GM12801 (cell line): ENCODE results near the gene ADAMTSL4.

Source experiments
- TF ChIP-seq, protein P1 (sequence below): IDR thresholded peaks from one replicate; pipeline ENCODE4 v1.5.1; 2011; ENCODE audit warnings: control low read depth; ENCODE audit not compliant: insufficient read length; ENCODE audit errors: extremely low read depth

The ADAMTSL4 gene

DNA sequence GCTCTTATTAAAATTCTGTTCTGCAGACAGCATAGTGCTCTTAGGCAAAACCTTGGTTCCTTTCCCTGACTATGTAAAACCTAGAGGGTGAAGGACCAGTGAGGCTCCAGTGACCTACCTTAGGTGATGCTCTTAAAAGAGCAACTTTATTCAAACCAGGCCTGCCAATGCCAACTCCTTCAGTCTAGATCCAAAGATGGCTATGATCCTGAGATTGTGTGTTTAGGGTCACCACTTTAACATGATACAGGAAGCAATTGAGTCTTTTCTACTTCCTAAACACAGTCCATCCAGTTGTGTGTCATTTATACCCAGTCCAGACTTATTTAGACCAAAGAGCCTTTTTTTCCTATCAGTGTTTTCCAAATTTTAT, 19.4 kb downstream of the ADAMTSL4 start:
- TF ChIP-seq, protein P1, sequence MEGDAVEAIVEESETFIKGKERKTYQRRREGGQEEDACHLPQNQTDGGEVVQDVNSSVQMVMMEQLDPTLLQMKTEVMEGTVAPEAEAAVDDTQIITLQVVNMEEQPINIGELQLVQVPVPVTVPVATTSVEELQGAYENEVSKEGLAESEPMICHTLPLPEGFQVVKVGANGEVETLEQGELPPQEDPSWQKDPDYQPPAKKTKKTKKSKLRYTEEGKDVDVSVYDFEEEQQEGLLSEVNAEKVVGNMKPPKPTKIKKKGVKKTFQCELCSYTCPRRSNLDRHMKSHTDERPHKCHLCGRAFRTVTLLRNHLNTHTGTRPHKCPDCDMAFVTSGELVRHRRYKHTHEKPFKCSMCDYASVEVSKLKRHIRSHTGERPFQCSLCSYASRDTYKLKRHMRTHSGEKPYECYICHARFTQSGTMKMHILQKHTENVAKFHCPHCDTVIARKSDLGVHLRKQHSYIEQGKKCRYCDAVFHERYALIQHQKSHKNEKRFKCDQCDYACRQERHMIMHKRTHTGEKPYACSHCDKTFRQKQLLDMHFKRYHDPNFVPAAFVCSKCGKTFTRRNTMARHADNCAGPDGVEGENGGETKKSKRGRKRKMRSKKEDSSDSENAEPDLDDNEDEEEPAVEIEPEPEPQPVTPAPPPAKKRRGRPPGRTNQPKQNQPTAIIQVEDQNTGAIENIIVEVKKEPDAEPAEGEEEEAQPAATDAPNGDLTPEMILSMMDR, result no peak

DNA sequence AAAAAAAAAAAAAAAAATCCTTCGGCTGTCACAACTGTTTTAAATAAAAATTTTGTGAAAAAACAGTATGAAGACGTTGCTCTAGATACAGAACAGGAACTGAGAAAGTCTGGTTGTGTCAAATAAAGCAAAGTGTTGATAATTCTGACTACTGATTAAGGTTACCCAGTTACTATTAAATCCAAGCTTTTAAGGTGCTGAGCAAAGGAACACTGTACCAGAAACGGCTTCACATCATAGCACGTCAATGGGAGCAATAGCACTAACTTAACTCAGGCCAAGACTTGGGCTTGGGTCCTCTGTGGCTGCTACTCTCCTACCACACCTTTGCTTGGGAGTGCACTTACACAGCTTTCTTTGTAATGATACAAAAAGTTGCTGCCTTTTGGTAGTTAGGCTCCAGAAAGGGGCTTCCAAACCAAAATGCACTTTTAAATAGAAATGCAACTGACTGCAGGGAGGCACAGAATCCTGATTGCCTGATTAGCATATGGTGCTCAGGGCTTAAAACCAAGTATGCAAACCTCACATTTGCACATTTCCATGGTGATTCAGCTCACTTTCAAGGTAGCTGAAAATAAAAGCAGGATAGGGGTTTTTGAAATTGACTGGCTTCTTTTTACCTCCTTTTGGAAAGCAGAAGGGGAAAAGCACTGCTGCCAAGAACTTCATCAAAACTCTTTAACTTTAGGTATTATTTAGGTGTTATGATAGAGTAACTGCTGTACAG, 23.9 kb downstream of the ADAMTSL4 start:
- TF ChIP-seq, protein P1, result no peak

DNA sequence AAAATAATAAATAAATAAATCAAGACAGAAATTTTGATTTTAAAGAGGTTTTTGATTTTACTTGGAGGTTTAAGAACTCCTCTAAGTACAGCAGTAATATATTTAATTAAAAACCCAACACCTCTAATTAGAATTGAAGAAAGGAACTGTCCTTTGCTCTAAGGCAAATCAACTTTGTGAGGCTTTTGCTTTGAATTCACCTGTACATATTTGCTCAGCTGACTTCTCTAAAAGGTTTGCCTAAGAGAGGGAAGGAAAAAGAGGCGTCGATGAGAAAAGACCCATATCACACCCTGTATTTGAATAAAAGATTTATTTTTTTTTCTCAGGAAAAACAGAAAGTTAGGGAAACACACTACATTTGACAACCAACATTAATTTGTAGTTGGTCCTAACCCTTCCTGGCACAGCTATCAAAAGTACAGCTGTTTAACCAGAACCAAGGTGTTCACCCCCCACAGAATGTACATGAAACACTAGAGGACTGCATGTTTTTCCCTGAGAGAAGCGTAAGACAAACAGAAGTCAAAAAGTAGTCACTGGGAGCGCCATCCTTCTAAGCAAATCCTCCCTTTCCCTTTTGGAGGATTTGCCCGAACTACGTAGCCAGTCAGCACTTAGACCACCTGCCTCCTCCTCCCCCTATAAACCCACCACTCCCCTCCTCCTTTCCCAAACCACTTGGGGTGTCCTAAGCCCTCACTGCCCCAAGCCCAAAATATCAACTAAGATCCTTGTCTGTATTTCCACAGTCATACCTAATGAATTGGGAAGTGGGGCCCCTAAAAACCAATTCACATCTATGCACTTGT, 25.3 kb downstream of the ADAMTSL4 start:
- TF ChIP-seq, protein P1, result no peak

DNA sequence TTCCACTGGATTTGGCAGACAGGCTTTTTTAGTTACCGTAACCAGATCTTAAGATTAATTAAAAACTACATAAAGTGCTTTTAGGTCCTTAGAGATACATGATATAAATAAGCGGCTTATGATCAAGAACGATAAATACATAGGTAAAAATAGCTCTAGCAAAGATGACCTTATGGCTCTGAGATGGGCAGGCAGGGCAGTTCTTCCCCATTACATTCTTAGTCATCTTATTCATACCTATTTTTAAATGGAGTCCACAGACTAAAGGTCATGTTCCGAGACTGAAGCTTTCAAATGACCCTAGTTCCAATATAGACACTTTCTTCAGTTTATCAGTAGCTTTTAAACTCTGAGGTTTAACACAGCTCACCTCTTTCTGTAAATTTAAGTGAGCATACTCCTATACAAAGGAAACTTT, 25.9 kb downstream of the ADAMTSL4 start:
- TF ChIP-seq, protein P1, result no peak

DNA sequence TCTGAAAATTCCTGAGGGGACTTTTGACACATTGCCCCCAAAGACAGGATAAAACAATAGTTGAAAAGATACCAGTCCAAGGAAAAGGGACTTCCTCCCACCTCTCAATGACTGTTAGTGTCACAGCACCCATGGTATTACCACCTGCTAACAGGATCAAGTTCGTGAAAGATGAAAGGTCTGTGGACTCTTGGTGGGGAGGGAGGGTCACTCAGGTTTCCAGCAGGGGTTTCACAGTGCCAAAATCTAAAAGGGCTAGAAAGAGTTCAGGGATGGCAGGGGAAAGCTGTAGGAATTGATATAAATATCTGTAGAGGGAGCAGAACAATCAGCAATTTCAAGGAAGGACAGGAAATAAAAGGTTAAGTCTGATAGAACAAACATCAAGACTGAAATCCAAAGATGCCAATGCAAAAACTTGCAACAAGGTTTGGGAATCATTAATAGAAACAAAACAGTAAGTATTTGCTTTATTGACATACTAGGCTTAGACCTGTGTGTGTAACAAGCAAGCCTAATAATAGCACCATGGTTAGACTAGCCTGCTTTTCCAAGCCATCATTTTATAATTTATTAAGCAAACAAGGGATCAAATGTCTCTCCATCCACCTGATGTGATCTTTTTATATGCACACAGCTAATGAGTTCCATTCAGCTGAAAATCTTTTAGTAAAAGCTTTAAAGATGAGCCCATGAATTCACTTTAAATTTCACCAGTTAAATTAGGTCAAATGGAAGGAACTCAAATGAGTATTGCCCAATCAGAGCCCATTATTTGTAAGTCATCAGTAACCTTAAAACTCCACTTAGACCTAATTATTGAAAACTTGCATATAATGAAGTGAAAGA, 26.5 kb downstream of the ADAMTSL4 start:
- TF ChIP-seq, protein P1, result no peak

DNA sequence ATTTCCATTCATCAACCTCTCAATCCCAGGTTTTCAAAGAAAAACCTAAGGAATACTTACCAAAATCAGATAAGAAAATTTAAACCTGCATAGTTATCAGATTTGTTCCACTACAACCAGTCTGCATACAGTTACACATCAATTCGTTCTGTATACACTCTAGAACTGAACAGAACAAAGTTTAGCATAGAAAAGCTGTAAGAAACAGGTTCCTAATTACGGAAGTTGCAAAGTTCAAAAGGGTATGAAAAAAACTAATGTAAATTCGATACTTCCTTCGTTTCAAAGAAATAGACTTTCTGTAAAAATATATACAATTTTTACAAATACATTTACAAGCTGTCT, 27.1 kb downstream of the ADAMTSL4 start:
- TF ChIP-seq, protein P1, result no peak

DNA sequence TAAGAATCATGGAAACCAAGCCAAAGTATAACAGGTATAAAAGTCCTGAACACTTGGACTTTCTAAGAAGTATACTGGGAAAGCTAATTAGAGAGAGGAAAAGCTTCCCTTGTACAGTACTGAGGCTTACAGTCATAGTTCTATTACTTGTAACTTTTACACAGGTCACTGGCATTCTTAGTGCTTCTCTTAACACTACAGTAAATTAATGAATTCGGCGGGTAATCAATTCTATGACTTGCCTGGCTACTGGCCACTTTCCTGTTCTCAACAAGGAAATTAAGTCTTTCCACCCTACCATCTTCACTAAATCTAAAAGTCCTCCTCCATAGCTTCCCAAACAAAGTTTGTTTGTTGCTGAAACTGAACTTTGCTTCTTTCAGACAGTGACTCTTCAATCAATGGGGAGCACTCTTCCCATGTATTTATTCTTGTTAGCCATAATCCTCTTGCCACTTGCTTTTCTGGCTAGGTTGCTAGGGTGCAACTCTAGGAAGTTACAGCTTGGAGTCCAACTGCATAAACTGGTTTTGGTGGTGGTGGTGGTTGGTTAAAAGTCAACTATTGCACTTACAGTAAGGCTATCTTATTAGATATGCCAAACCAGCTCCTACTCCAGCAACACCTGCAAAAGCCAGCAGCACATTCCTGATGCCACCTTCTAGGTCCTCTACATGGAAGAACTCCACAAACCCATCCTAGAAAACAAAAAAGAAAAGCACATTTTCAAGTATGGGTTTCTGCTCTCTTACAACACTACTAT, 27.8 kb downstream of the ADAMTSL4 start:
- TF ChIP-seq, protein P1, result no peak
